Airway epithelial cell (primary cell): ENCODE results near the gene HYCC2. TPM values are rescaled to one million over a fixed set of nuclear protein-coding genes. Genes with fewer than 3 reads are reported as not detected.

ENCODE experiments used
- total RNA-seq: library from RNA; depleted of rRNA; stranded (reverse); fragments of >200 nt; gene quantifications from 2 replicates; pipeline ENCODE4 v1.2.3, GENCODE V29; 2015

Gene HYCC2
- total RNA-seq, result 5.4 and 5.9 TPM in 2 replicates

DNA sequence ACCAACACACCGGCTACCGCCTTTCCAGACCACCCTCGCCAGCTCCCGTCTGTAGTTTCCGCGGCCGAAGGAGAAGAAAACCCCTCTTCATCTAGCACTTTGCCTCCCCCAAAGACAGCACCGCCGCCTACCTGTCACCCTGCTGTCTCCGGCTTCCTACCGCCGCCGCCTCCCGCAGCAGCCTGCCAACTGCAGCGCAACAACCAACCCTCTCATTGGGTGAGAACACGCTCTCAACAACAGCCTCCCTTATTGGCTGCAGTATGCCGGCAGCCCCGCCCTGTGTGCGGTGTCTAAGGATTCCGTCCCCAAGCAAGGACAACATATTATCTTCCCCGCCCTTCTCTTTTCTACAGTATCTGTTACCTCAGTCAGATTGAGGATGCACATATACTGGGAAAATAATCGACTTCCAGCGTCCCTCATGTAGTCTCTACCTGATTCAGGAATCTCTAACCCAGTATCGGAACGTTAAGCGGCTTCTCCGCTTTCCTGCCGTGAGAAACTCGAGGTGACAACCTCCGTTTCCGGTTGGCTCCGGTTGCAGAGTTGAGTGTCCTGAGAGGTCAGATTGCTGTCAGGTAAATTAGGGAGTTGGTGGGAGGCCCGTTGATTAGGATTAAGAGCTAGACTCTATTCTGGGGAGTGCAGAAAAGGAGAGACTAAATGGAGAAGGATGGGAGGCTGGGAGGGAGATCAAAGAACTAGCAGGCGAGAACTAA lies at the start of gene HYCC2, which contains the start of gene NDUFB3:
Gene HYCC2 (minus strand): TSS at position 193 of the 722 bp plus-strand sequence. CDS start 47,662 bp downstream, outside the sequence.
Gene NDUFB3 (plus strand): TSS at position 523 of the 722 bp plus-strand sequence. CDS start 6,882 bp downstream, outside the sequence.

DNA sequence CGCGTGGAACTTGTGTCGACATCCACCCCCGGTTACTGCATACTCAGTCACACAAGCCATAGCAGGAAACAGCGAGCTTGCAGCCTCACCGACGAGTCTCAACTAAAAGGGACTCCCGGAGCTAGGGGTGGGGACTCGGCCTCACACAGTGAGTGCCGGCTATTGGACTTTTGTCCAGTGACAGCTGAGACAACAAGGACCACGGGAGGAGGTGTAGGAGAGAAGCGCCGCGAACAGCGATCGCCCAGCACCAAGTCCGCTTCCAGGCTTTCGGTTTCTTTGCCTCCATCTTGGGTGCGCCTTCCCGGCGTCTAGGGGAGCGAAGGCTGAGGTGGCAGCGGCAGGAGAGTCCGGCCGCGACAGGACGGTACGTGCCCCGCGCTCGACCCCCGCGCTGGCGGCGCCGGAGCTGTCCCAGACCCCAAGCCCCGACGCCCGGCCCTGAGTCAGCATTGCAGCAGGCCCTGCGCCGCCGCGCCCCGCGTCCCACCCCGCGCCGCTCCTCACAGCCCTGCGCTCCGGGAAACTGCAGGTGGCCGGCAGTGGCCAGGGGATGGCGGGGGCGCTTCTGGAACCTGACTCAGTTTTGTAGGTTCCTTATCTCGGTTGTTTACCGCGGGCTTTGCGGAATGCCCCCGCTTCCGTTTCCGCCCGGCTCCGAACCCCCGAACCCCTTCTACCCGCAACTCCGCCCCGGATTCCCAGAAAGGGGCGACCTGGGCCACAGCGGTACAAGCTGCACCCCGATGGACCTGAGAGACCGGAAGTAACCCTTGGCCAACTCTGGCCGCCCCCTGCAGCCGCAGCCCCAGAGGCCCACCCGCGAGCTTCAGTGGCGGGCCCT lies 44.9 kb upstream of the HYCC2 start, which contains the start of gene CFLAR:
Gene CFLAR (plus strand): TSS at position 50 of the 844 bp plus-strand sequence. CDS start 13,702 bp downstream, outside the sequence.

Other genes with a start within 250 kb of the HYCC2 start
- gene CLK1, start 207.0 kb downstream of the HYCC2 start, total RNA-seq, result 43.5 and 50.4 TPM in 2 replicates
- 33.5 and 33.7 TPM in 2 replicates for gene PPIL3, start 182.6 kb downstream of the HYCC2 start, total RNA-seq
- gene NIF3L1, start 182.3 kb downstream of the HYCC2 start, total RNA-seq, result 29.0 and 30.3 TPM in 2 replicates
- 9.2 and 17.6 TPM in 2 replicates for gene ORC2, start 108.0 kb downstream of the HYCC2 start, total RNA-seq
- 99.2 and 150 TPM in 2 replicates for gene NDUFB3, start 330 bp upstream of the HYCC2 start, total RNA-seq
- gene CFLAR, start 44.5 kb upstream of the HYCC2 start, total RNA-seq, result 45.9 and 72.6 TPM in 2 replicates
- 3.8 and 5.6 TPM in 2 replicates for gene CASP10, start 111.5 kb upstream of the HYCC2 start, total RNA-seq
- gene CASP8, start 188.9 kb upstream of the HYCC2 start, total RNA-seq, result 7.5 and 9.2 TPM in 2 replicates